ENCODE results near the gene SYP.

SYP gene

DNA sequence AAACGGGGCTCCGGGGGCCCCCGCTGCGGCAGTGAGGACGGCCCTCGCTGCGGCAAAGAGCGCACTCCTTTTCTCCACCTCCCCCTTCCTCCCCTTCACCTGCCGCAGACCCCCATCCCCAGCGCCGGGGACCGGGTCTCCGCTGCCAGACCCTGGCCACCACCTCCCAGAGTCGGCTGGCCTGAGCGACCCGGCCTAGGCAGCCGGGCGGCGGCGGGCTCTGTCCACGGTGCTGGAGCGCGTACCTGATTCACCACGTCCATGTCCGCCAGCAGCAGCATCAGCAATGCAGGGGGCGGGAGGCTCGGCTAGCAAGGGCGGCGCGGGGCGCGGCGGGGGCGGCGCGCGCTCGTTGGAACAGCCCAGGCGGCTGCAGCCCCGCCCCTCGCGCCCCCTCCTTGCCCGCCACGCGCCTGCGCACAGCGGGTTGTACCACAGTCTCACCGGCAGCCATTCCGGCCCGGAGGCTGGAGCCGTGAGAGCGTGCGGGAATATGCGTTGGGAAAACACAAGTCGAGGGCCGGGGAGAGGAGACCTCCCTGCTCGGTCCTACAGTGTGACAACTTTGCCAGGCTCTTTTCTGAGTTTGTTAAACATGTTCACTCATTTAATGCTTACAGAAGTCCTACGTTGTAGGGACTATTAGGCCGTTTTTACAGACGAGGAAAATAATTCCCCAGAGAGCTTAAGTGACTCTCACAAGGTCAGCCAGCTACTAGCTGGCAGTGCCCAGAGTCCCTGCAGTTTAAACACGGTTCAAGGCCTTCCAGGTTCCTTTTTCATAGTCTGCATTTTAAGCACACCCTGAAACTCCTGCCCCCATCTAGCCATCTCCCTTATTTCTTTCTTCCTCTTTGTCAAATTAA, at the start of gene SYP:
Gene SYP, minus strand, starts transcription at position 288 of the 866 bp plus-strand sequence. Its CDS starts 7 bp downstream, at position 281.
- peak; percentile 73 to 95 (median 89) for DNase-seq
- intact Hi-C loops (cut with DNase I): loop anchor here (5.0 kb wide), 1 partner anchor 67 kb away; the partner anchor contains the start of gene PPP1R3F

DNA sequence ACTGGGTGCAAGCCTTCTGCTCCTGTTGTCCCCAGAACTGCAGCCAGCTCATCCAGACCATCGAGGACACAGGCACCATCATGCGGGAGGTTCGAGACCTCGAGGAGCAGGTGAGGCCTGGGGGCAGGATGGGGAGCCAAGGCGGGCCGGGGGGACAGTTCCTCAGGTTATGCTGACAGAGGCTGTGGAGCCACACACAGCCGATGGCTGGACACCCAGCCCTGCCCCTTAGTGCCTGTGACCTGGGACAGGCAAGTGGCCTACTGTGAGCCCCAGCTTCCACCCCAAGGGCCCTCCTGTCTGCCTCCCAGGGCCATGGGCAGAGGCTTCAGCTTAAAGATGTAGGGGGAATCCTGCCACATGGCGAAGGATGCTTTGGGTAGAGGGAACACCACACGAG, 49.6 kb upstream of the SYP start:
- intact Hi-C loops (cut with DNase I): no loop called here
- DNase-seq: no peak

- no peak for DNase-seq
- intact Hi-C loops (cut with DNase I): no loop called here
These were observed 49.1 kb upstream of the SYP start for GRCh38 chrX:49249071-49249470.

DNA sequence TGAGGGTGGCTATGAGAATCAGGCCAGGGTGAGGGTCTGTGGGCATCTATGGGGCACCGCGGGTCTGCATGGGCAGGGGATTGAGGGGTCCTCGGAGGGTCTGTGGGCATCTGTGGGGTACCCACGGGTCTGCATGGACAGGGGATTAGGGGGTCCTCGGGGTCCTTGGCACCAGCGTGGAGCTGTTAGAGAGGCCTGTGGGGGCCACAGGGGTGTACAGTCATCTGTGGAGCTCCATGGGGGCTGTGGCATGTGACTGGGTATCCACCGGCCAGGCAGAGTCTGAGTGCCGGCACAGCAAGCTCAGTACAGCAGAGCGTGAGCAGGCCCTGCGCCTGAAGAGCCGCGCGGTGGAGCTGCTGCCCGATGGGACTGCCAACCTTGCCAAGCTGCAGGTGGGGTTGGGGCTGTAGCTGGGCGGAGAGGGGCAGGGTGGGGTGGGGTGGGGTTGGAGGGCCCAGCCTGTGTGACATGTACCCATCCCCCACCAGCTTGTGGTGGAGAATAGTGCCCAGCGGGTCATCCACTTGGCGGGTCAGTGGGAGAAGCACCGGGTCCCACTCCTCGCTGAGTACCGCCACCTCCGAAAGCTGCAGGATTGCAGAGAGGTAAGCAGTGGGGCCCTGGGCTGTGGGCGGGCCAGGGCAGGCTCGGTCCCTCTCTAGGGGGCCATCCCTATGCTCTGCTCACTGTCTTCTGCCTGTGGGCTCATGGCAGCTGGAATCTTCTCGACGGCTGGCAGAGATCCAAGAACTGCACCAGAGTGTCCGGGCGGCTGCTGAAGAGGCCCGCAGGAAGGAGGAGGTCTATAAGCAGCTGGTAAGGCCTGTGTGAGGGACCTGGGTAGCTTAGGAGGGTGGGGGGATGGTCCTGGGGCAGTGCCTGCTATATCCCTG, 48.2 kb upstream of the SYP start:
- no peak for DNase-seq
- intact Hi-C loops (cut with DNase I): no loop called here

- intact Hi-C loops (cut with DNase I): no loop called here
- DNase-seq: no peak
These were observed 47.4 kb upstream of the SYP start for GRCh38 chrX:49247346-49247745.

DNA sequence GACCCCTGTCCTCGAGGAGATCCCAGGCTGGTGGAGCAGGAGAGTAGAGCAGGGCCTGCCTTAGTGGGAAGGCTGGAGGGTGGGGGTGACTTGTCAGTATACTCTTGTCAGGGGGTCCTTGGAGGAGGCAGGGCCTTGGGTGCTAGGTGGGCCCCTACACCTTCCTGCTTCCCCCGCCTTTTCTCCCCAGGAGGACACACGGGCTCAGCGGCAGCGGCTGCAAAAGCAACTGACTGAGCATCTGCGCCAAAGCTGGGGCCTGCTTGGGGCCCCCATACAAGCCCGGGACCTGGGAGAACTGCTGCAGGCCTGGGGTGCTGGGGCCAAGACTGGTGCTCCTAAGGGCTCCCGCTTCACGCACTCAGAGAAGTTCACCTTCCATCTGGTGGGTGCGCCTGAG, 46.5 kb upstream of the SYP start:
- DNase-seq: no peak
- intact Hi-C loops (cut with DNase I): no loop called here

DNA sequence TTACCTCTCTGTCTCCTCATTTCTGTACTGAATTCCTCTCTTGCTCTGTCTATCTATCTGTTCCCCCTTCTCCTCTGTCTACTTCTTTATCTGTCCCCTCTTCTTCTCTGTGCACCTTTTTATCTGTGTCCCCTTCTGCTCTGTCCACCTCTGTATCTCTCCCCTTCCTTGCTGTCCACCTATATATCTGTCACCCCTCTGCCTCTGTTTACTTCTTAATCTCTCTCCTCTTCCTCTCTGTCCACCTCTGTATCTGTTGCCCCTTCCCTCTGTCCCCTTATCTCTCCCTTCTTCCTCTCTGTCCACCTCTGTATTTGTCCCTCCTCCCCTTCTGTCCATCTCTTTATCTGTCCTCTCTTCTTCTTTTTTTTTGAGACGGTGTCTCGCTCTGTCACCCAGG, 44.2 kb upstream of the SYP start:
- DNase-seq: no peak
- intact Hi-C loops (cut with DNase I): no loop called here

DNA sequence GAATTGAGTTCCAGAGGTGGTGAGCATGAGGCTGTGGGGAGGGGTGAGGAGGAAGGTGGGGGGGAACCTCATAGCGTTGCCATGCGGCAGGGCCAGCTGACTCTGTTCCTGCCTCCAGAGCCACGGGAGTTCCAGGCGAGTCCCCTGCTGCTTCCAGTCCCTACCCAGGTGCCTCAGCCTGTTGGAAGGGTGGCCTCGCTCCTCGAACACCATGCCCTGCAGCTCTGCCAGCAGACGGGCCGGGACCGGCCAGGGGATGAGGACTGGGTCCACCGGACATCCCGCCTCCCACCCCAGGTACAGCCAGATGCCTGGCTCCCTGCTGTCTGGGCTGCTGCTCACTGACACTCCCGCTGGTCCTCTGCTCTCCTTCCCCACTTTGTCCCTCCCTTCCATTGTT, 43.2 kb upstream of the SYP start:
- DNase-seq: no peak
- intact Hi-C loops (cut with DNase I): no loop called here

GRCh38 chrX:49242545-49243066, 42.6 kb upstream of the SYP start:
- intact Hi-C loops (cut with DNase I): no loop called here
- no peak for DNase-seq

DNA sequence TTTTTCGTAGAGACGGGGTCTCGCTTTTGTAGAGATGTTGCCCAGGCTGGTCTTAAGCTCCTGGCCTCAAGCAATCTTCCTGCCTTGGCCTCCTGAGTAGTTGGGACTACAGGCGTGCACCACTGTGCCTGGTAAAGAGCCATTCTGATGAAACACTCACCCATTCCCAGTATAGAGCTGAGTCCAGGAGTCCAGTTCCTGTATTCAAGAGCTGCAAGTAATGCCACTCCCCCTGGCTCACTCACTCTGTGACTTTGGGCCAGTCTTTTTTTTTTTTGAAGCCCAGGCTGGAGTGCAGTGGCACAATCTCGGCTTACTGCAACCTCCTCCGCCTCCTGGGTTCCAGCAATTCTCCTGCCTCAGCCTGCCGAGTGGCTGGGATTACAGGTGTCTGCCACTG, 38.7 kb upstream of the SYP start:
- no peak for DNase-seq

DNA sequence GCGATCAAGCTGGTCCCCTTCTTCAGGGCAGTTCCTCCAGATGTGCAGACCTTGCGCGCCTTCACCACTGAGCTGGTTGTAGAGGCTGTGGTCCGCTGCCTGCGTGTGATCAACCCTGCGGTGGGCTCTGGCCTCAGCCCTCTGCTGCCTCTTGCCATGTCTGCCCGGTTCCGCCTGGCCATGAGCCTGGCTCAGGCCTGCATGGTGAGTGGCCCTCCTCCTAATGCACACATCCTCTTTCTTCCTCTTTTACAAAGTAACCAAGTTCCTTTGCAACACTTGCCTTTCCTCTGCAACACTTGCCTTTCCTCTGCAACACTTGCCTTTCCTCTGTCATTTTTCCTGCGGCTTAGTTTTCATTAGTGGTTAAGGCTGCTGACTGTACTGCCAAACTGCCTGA, 37.1 kb upstream of the SYP start:
- peak in 7 of 42 donors; percentile 6 to 25 (median 15) for DNase-seq
- intact Hi-C loops (cut with DNase I): no loop called here

More for the DNA sequence above, 38.7 kb upstream of the SYP start:
- intact Hi-C loops (cut with DNase I): no loop called here

DNA sequence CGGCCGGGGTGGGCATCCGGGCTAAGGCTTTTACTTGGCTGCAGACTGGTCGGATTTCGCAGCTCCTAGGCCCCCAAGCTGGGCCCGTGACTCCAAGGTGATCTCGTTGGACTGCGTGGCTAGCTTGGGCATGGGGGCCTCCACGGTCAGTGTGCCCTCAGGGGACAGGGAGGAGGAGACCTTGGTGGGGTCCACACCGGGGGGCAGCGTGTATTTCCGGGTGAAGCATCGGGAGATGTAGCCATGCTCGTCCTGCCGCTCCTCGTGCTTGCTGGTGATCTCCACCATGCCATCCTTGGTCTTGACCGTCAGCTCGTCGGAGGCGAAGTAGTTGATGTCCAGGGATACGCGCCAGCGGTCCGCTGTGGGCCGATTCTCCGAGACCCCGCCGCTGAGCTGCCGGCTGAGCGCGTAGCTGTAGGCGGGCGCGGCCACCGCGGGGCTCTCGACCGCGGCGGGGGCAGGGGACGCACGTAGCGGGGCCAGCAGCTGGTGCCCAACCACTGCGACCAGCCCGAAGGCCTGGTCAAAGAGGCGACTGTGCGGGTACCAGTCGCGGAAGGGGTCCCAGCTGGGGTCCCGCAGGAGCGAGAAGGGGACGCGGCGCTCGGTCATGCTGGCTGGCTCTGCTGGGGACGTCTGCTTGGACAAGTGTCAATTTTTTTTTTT, 34.0 kb upstream of the SYP start:
- intact Hi-C loops (cut with DNase I): no loop called here
- DNase-seq: no peak

- no peak for DNase-seq
- intact Hi-C loops (cut with DNase I): no loop called here
These were observed 33.2 kb upstream of the SYP start, which contains the start of gene CACNA1F for GRCh38 chrX:49233176-49233575. TSS of gene CACNA1F (minus strand) at chrX:49233340. CDS start at chrX:49233309, 31 bp downstream.

GRCh38 chrX:49232525-49232924, 32.5 kb upstream of the SYP start:
- no peak for DNase-seq
- intact Hi-C loops (cut with DNase I): no loop called here

DNA sequence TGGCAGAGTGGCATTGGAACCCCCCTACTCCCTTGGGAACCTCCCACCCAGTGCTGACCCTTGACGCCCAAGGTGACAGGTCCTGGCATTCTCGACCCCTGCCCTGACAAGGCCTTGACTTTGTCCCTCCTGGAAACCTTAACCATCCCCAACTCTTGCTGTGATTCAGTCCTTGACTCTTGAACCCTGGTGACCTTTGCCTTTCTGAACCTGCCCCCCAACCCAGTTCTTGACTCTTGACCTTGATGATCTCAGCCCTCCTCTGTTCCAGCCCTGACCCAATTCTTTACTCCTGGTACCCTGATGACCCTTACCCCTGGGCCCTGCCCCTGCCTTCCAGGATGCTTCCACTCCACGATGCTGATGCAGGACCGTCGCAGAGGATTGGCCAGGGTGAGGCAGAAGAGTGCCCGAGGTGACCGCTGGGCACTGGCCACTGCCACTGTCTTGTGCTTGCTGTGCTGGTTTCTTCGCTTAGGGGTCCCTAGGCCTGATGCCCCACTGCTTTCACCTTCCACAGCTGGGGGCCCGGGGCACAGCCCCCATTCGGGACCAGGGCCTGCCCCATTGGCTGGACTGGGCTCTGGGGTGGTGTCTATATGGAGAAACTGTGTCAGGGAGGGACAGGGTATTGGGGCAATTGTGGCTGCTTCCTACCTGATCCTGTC, 31.5 kb upstream of the SYP start:
- intact Hi-C loops (cut with DNase I): no loop called here
- DNase-seq: no peak

- intact Hi-C loops (cut with DNase I): no loop called here
These were observed 30.7 kb upstream of the SYP start for GRCh38 chrX:49230500-49231232.

DNA sequence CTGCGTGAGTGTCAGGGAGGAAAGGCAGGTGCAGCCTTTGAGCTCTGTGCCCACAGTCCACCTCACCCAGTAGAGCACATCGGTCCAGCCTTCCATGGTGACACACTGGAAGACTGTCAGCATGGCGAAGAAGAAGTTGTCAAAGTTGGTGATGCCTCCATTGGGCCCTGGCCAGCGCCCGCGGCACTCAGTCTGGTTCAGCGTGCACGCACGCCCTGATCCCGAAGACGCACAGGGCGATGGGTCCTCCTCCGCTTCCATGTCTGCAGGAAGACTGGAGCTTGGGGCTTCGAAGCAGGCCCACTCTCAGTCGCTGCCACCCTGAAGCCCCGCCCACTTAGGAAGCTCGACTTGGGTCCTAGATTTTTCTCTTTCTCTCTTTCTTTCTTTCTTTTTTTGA, 28.2 kb upstream of the SYP start:
- no peak for DNase-seq
- intact Hi-C loops (cut with DNase I): no loop called here

More at GRCh38 chrX:49230500-49231232, 30.7 kb upstream of the SYP start:
- DNase-seq: peak in 41 of 42 donors; percentile 1 to 65 (median 33)

DNA sequence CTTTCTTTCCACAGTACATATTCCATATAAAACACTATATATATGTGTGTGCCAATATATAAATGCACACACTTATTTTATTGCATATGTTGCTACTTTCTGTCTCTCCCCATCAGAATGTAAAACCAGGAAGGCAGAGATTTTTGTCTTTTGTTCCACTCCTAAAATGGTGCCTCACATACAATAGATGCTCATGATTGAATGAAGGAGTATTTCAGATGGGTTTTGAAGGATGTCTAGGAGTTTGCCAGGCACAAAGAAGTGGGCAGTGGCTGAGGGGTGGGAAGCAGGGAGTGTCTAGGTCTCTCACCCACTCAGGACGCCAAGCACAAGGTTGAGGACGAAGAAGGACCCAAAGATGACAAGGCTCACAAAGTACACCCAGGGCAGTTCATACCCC, 27.7 kb upstream of the SYP start:
- intact Hi-C loops (cut with DNase I): no loop called here
- DNase-seq: no peak
